MM.1S (cell line): ENCODE data around the gene PIK3C2A.
"Not testable (repeated sequence)": the region's sequence is repeated elsewhere in the genome, so short reads cannot be mapped to it uniquely, and the experiment has no call there.

Experiments used
- CTCF ChIP-seq: fragments of 300-600 bp; sonication (generic); IDR thresholded peaks from 2 replicates; pipeline ENCODE4 v1.5.1; 2016; ENCODE audit warnings: antibody characterized with exemption, low read length, mixed read lengths
- EZH2 ChIP-seq: fragments of 300-600 bp; sonication (generic); optimal IDR thresholded peaks from 2 replicates; pipeline ENCODE3; 2017; ENCODE audit warnings: low read depth, mild to moderate bottlenecking, antibody characterized with exemption, low read length, mixed read lengths

GRCh38 chr11:17228186-17228925 is 20.6 kb upstream of the PIK3C2A start:
- TF ChIP-seq CTCF, EZH2: not testable (repeated sequence)
